ENCODE results near the gene SLC19A1. TPM values are rescaled to one million over a fixed set of nuclear protein-coding genes. Genes with fewer than 3 reads are reported as not detected.

The SLC19A1 gene
- total RNA-seq, 1 experiment from 2014 or later = 25.0 TPM

GRCh38 chr21:45557616-45558043 lies 15.4 kb upstream of the SLC19A1 start:
- no peak for DNase-seq
- no TSS peak for BruUV-seq (replicated peaks)
- POLR2A ChIA-PET (ENCODE audit: unreplicated experiment) = no interaction called here
- Histone ChIP-seq H3K4me1 (replicated peaks; ENCODE audit: insufficient read depth) (no peaks in the 10 kb centered on the region), H3K27me3 (ENCODE audit: insufficient read depth, low read depth) (peaks cover 38% of the 10 kb centered on the region), H3K79me2 (ENCODE audit: low read depth) (no peaks in the 10 kb centered on the region), H4K20me1 (ENCODE audit: insufficient read depth) (no peaks in the 10 kb centered on the region), H3F3A (ENCODE audit: insufficient read depth, low read depth) (no peaks in the 10 kb centered on the region), H3K9me3 (ENCODE audit: insufficient read depth, low read depth) (no peaks in the 10 kb centered on the region), H3K9me2 (ENCODE audit: insufficient read depth) (no peaks in the 10 kb centered on the region), H2AFZ (no peak overlapping the region), H3K4me2 (no peak overlapping the region), H3K27ac (no peak overlapping the region), H3K4me3 (no peak overlapping the region), H3K36me3 (ENCODE audit: low read depth) (no peaks in the 10 kb centered on the region)
- intact Hi-C loops (cut with micrococcal nuclease; ENCODE audit: unreplicated experiment) = no loop called here
- CTCF ChIA-PET = interaction anchor here (0.5 kb wide), 1 partner anchor 15 kb away, joined by 4 read pairs; no protein-coding TSS in a partner anchor
- TF ChIP-seq, protein P1, sequence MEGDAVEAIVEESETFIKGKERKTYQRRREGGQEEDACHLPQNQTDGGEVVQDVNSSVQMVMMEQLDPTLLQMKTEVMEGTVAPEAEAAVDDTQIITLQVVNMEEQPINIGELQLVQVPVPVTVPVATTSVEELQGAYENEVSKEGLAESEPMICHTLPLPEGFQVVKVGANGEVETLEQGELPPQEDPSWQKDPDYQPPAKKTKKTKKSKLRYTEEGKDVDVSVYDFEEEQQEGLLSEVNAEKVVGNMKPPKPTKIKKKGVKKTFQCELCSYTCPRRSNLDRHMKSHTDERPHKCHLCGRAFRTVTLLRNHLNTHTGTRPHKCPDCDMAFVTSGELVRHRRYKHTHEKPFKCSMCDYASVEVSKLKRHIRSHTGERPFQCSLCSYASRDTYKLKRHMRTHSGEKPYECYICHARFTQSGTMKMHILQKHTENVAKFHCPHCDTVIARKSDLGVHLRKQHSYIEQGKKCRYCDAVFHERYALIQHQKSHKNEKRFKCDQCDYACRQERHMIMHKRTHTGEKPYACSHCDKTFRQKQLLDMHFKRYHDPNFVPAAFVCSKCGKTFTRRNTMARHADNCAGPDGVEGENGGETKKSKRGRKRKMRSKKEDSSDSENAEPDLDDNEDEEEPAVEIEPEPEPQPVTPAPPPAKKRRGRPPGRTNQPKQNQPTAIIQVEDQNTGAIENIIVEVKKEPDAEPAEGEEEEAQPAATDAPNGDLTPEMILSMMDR (conservative IDR thresholded peaks at IDR 0.05) = no peak
- no peak for TF ChIP-seq EZH2 (IDR thresholded peaks at IDR 0.05; ENCODE audit: low read depth)

GRCh38 chr21:45556645-45557615 lies 14.7 kb upstream of the SLC19A1 start:
- no peak for DNase-seq
- H3K9me2 ChIP-seq (ENCODE audit: insufficient read depth) = no peaks in the 10 kb centered on the region
- H4K20me1 ChIP-seq (ENCODE audit: insufficient read depth) = no peaks in the 10 kb centered on the region
- H3K4me1 ChIP-seq (replicated peaks; ENCODE audit: insufficient read depth) = 0 out of 2 replicates have a peak, but pooled peaks cover under 1% of the 10 kb centered on the region
- H3K27me3 ChIP-seq (ENCODE audit: insufficient read depth, low read depth) = peaks cover 31% of the 10 kb centered on the region
- no peaks in the 10 kb centered on the region for H3F3A ChIP-seq (ENCODE audit: insufficient read depth, low read depth)
- no peak overlapping the region for H3K4me3 ChIP-seq
- H3K9me3 ChIP-seq (ENCODE audit: insufficient read depth, low read depth) = no peaks in the 10 kb centered on the region
- H2AFZ ChIP-seq = no peak overlapping the region
- no peaks in the 10 kb centered on the region for H3K36me3 ChIP-seq (ENCODE audit: low read depth)
- TF ChIP-seq, protein P1 (conservative IDR thresholded peaks at IDR 0.05) = no peak
- H3K79me2 ChIP-seq (ENCODE audit: low read depth) = no peaks in the 10 kb centered on the region
- BruUV-seq (replicated peaks) = no TSS peak
- no peak overlapping the region for H3K4me2 ChIP-seq
- no peak overlapping the region for H3K27ac ChIP-seq
- CTCF ChIA-PET = interaction anchor here (0.5 kb wide), 1 partner anchor 14 kb away, joined by 4 read pairs; no protein-coding TSS in a partner anchor
- POLR2A ChIA-PET (ENCODE audit: unreplicated experiment) = no interaction called here
- intact Hi-C loops (cut with micrococcal nuclease; ENCODE audit: unreplicated experiment) = no loop called here

GRCh38 chr21:45556302-45556644 lies 14.0 kb upstream of the SLC19A1 start:
- Histone ChIP-seq H3K4me1 (replicated peaks; ENCODE audit: insufficient read depth) (peaks cover 6% of the 10 kb centered on the region), H3K27ac (no peak overlapping the region), H3K9me2 (ENCODE audit: insufficient read depth) (no peaks in the 10 kb centered on the region), H3K79me2 (ENCODE audit: low read depth) (no peaks in the 10 kb centered on the region), H3F3A (ENCODE audit: insufficient read depth, low read depth) (no peaks in the 10 kb centered on the region), H2AFZ (no peak overlapping the region), H3K9me3 (ENCODE audit: insufficient read depth, low read depth) (no peaks in the 10 kb centered on the region), H4K20me1 (ENCODE audit: insufficient read depth) (no peaks in the 10 kb centered on the region), H3K4me3 (no peak overlapping the region), H3K27me3 (ENCODE audit: insufficient read depth, low read depth) (peaks cover 31% of the 10 kb centered on the region), H3K36me3 (ENCODE audit: low read depth) (no peaks in the 10 kb centered on the region), H3K4me2 (no peak overlapping the region)
- intact Hi-C loops (cut with micrococcal nuclease; ENCODE audit: unreplicated experiment) = no loop called here
- TF ChIP-seq, protein P1 (conservative IDR thresholded peaks at IDR 0.05) = no peak
- TF ChIP-seq EZH2 (IDR thresholded peaks at IDR 0.05; ENCODE audit: low read depth) = no peak
- CTCF ChIA-PET = no interaction called here
- no TSS peak for BruUV-seq (replicated peaks)
- POLR2A ChIA-PET (ENCODE audit: unreplicated experiment) = no interaction called here
- no peak for DNase-seq

Measured in PC-9 (cell line).